ENCODE measurements around the gene CELA3A. TPM values are rescaled to one million over a fixed set of nuclear protein-coding genes. Genes with fewer than 3 reads are reported as not detected.
"Not testable (repeated sequence)": the region's sequence is repeated elsewhere in the genome, so short reads cannot be mapped to it uniquely, and the experiment has no call there.

Gene CELA3A
- total RNA-seq, 1 donor from 2014 or later, result not detected

DNA sequence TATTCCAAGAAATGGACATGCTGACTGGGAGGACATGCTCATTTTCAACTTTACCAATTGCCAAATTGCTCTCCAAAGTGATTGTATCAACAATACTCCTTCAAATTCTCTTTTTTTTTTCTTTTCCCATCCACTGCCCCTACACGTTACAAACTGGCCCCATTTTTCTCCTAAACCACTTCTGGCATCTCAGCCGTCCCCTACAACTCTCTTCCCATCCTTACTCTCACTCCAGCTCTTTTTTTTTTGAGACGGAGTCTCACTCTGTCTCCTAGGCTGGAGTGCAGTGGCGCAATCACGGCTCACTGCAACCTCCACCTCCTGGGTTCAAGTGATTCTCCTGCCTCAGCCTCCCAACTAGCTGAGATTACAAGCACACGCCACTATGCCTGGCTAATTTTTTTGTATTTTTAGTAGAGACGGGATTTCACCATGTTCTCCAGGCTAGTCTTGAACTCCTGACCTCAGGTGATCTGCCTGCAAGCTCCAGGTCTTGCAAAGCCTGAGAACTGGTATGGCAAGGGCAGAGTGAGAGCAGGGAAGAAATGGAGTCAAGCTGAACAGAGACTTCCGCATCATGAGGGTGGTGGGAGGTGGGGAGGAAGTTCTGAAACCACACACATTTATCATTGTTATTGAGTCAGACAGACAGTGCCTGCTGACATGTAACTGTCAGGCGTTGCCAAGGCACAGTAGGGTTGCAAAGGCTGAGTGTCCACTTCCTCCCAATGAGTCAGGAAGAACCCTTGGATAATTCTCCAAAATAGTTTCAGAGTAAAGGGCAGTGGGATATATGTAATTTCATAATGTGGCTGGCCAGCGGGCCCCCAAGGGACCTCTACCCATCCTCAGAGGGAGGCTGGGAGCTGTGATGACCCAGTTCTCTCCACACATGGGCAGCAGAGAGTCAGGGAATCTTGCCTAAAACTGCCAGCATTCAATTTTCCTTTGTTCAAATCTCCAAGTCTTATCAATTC, 17.4 kb downstream of the CELA3A start:
- DNase-seq (ENCODE audit: low spot score), result no peak

DNA sequence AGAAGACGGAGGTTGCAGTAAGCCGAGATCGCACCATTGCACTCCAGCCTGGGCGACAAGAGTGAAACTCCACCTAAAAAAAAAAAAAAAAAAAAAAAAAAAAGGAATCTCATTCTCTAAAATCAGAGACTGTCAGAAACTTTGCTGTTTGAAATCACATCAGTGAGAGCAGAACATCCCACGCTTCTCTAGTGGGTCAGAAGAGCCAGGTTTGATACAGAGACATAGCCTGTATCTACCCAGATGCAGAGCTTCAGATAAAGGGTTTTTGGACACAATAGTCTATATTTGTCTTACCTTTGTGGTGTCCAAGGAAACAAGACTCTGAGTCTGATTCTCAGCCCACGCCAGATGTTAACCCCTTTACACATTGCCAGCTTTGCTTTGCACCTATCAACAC, 19.6 kb downstream of the CELA3A start:
- DNase-seq (ENCODE audit: low spot score), result no peak

DNA sequence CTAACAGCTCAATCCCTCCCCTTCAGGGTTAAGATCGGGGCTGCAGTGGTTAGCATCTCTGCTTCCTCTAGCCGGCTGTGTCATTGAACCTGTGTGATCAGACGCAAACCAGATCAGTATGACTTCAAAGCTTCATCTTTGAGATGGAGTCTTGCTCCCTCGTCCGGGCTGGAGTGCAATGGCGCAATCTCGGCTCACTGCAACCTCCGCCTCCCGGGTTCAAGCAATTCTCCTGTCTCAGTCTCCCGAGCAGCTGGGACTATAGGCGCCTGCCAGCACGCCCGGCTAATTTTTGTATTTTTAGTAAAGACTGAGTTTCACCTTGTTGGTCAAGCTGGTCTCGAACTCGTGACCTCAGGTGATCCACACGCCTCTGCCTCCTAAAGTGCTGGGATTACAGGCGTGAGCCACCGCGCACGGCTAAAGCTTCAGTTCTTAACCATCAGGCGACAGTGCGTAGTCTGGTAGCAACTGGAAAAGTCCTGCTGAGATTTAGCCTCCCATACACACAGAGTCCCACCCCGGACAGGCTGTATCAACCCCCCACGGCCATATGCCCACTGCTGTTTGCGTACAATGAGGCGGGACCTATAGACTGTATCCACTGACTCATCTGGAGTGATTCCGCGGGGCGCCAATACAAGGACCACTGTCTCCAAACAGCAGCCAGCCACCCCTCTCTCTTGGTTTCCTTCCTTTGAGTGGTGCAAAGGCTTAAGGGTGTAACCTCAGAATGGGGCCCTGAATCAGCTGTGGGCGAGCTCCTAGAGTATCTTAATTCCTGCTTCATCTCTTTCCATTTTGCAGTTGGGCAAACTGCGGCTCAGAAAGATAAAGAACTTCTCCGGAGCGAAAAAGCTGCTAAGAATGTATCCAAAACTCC, 23.3 kb downstream of the CELA3A start:
- peak; percentile 63 for DNase-seq (ENCODE audit: low spot score)

DNA sequence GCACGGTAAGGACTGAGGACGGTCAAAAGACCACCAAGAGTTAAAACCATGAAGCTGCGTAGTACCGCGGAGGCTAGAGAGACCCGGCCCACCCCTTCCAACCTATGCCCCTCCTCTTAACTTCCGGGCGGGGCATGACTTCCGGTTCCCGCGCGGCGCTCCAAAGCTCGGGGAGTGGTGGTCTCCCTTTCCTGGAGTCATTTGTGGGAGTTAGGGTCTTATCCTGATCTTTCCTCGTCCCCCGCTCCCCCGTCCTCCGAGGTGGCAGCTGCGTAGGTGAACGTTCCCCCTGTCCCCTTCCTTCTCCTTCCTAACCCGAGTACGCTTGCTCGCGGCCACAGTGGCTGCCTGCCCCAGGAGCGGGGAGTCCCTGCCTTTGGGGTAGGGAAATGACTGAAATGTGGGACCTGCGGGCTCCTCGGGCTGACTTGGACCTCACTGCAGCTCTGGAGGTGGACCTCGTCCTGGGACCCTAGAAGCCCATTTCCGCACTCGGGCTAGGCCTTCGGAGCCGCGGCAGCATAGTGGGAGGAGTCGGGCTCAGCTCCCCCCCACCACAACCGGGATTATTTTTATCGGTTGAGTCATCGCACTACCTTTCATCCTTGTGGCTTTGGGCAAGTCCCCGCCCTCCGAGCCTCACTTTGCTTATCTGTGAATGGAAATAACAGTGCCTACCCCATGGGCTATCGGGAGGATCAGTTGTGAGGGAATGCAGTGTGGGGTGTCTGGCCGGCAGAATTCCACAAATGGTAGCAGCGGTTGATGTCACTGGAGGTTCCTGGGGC, 24.1 kb downstream of the CELA3A start:
- DNase-seq (ENCODE audit: low spot score), result peak; percentile 97

DNA sequence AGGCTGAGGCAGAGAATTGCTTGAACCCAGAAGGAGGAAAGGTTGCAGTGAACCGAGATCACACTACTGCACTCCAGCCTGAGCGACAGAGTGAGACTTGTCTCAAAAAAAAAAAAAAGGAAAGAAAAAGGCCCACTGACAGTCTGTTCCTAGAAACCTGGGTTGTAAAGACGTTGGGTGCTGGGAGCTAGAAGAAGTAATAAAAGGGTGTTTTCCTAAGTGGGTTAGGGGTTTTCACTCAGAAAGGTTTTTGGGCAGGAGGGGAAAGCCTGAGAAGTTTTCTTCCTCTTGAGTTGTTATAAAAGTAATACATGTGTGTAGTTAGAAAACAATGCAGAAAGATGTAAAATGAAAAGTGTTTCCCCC, 25.4 kb downstream of the CELA3A start:
- DNase-seq (ENCODE audit: low spot score), result no peak

DNA sequence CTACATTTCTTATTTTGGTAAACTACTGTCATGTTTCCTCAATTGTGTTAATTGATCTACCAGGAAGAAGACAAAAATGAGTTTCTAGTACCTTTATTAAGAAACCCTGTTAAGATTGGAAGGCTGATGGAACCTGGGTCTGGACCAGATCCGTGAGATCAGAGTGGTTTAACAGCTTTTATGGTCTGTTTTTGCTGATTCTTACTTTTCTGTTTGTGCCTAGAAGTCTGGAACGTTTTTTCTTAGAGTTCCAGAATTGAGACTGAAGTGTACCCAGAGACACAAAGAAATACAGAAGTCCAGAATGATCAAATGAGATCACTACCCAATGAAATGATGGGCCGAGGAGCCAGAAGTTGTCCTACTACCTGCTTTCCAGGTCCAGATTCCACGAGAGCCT, 28.6 kb downstream of the CELA3A start:
- DNase-seq (ENCODE audit: low spot score), result no peak

DNA sequence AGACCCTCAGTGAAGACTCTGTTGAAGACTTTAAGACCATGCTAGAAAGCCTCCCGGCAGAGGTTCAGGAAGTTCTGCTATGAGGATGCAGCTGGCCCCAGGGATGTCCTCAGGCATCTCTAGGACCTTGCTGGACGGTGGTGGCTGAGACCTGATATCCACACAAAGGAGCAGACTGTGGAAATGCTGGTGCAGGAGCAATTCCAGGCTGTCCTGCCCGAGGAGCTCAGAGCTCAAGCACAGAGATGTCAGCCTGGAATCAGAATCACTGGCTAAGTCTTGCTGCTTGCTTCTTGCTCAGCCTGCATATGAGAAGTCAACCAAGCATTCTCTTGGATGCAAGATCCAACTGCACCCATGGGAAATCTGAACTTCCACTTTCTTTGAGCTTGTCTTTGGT, 29.0 kb downstream of the CELA3A start:
- DNase-seq (ENCODE audit: low spot score), result no peak

DNA sequence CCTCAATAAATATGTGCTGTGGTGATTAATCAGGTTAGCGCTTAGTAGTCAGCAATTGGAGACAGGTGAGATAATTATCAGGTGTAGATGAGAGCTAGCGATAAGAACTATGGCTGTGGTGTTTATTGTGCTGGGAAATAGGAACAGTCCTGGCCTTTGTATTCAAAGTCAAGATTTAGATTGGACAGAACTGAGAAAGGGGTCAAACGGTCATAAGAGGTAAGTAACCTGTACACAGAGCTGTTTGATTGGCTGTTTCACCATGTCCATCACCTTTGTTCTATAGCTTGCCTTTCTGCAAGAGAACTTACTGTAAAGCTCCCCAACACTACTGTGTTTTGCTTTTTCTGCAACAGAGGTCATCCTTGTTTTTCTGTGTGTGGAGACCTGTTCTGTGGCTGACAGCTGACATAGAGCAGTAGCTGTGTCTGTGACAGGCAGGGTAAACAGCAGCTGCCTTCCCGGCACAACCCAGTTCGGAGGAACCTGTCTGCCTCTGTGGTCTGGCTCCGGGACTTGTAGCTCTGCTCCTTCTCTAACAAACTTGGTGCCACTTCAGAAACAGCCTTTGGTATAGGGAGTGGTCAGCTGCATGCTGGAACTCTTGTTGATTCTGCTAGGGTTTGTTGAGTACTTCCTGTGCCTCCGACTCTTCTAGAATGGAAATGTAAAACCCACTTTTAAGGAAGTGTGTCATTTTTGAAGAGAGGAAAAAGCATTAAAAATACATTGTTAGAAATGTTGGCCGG, 29.9 kb downstream of the CELA3A start:
- DNase-seq (ENCODE audit: low spot score), result peak; percentile 65

DNA sequence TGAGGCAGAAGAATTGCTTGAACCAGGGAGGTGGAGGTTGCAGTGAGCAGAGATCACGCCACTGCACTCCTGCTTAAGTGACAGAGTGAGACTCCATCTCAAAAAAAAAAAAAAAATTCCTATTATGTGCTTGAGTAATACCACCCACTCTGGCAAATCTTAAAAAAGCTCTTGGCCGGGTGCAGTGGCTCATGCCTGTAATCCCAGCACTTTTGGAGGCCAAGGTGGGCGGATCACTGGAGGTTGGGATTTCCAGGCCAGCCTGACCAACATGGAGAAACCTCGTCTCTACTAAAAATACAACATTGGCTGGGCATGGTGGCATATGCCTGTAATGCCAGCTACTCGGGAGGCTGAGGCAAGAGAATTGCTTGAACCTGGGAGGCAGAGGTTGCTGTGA, 33.4 kb downstream of the CELA3A start:
- not testable (repeated sequence) for DNase-seq (ENCODE audit: low spot score)

DNA sequence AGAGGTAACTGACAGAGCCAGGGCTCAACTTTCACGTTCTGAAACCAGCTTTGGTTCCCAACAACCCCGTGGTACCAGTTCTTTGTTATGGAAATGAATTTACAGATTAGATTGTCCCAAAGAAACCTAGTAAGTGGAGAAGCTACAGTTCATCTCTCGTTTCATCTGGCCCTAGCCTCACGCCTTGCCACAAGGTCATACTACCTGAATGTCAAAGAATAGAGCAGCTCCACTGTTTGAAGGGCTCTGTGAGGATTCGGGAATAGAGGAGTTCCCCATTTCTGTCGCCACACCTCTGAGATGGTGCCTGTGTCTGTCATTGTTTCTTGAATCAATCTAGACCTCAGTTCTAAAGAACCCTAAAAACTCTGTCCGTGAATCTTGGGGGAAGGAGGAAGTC, 36.1 kb downstream of the CELA3A start:
- DNase-seq (ENCODE audit: low spot score), result no peak

DNA sequence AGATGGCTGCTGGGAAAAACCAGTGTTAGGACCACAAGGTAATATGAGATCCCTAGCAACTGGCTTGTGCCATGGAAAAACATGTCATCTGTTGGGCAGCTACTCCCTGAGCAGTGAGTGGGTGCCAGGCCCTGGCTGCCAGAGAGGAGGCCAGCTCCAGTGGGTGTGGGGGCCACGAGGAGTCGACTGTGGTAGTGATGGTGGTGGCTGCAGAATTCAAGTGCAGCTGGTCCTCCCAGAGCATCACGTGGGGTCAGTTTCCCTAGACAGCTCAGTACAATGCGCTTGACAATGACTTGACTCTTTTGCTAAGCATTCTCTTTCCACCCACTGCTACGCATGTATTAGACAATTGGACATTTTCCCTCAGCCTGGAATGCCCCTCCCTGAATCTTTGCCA, 36.6 kb downstream of the CELA3A start:
- no peak for DNase-seq (ENCODE audit: low spot score)

DNA sequence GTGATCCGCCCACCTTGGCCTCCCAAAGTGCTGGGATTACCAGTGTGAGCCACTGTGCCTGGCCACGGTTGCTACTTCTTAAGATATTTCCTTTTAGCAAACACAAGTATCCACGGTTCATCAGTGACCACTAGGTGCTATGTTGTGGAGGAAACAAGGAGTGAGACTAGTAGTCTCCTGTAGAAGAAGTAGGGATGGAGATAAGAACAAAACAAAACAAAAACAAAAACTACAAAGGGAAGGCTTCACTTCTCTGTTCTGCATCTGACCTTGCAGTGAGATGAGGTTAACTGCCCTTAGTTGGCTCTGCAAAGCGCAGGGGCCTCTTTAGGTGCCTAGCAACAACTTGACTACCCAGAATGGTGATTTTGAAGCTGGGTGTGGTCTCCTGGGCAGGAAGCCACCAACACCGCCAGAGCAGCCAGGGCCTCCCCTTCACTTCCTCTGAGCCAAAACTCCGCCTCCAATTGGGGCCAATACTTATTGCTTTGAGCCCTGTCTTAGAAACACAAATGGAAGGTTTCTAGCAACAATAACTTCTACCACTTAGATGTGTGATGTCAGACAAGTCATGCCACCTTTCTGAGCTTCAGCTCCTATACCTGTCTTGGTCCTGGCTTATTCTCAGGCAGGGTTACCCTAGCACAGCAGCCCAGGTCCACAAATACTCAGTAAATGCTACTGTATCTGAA, 38.3 kb downstream of the CELA3A start:
- peak; percentile 94 for DNase-seq (ENCODE audit: low spot score)

DNA sequence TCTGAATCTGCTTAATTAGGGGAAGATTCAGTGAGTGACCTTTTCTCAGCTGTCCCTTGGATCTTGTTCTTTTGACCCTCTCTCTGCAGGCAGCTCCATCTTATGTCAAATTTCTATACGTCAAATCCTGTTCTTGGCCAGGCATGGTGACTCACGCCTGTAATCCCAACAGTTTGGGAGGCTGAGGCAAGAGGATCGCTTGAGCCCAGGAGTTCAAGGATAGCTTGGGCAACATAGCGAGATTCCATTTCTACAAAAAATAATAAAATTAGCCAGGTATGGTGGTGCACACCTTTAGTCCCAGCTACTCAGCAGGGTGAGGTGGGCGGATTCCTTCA, 38.8 kb downstream of the CELA3A start:
- DNase-seq (ENCODE audit: low spot score), result no peak

DNA sequence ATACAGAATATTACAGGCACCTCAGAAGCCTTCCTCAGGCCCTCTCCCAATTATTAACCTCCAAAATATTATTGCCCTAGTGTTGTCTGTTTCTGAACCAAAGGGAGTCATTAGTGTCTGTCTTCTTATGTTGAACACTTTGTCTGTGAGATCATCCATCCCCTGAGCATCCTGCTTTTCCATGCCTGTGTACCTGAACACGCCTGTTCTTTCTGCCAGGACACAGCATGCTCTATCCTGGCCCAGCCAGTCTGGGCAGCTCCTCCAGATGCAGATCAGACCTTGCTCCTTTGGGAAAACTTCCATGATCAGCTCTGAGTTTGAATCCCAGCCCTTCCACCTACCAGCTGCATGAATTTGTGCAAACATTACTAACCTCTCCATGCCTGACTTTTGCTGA, 40.0 kb downstream of the CELA3A start:
- no peak for DNase-seq (ENCODE audit: low spot score)

DNA sequence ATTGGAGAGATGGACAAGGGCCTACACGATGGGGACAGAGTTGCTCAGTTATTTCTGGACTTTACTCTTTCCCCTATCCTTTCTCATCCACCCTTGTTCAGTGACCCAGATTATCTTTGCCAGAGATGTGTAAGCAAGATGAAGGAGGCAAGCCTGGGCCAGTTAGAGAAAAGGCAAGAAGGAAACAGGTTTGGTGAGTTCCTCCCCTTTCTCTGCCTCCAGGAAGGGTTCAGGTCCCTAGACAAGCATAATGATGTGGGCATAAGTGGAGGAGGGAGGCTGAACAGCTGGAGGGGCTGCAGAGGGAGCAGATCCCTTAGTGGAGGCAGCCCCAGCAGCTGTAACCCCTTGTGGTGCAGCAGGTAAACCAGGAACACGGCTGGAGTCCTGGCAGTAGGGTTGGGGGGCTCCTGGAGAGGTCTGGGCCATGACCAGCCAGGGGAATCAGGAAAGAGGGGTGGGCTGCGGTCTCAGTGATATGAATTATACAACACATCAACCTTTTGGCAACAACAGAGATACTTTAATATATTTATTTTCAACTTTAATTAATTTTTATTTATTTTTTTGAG, 41.8 kb downstream of the CELA3A start:
- DNase-seq (ENCODE audit: low spot score), result peak; percentile 83

DNA sequence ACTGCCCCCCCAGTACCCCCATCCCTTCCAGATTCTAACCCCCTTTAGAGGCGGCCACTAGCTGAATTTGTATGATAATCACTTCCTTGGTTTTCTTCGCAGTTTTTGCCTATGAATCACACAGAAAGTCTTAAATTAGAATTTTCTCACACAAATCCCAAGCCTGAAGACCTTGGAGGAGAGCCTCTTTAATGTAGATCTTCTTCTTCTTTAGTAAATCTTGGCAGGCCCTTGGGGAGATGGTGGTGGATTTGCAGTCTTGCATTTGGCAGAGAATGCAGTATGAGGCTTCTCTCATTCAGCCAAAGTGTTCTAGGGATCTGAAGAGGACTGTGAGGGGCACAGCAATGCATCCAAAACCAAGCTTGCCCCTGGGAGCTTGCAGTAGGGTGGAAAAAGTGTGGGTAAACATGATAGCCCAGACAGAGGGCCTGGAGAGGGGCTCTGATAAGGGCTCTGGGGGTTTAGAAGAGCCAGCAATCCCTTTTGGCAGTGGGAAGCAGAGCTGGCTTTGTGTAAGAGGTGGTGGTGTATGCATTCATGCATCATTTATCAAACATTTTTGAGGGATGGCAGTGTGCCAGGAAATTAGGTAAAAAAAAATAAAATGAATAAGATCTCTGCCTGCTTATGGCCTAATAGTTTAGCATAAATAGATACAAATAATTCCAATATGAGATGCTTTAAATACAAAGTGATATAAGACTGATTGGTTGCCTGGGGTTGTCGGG, 43.4 kb downstream of the CELA3A start:
- peak; percentile 91 for DNase-seq (ENCODE audit: low spot score)

DNA sequence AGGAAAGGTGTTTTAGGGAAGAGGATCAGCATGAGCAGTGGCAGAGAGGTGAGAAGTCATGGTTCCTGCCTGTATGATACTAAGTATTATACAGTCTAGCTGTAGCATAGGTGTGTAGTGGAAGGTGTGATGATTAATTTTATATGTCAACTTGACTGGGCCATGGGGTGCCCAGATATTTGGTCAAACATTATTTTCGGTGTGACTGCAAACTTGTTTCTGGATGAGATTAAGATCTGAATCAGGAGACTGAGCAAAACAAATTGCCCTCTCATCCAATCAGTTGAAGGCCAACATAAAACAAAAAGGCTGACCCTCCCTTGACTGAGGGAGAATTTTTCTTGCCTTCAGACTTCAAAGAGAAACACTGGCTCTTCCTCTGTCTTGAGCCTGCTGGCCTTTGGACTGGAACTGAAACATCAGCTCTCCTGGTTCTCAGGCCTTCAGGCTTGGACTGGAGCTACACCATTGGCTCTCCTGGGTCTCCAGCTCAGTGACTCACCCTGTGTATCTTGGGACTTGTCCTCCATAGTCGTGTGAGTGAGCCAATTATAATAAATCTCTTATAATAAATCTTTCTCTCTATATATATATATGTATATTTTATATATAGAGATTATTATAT, 44.3 kb downstream of the CELA3A start:
- no peak for DNase-seq (ENCODE audit: low spot score)

DNA sequence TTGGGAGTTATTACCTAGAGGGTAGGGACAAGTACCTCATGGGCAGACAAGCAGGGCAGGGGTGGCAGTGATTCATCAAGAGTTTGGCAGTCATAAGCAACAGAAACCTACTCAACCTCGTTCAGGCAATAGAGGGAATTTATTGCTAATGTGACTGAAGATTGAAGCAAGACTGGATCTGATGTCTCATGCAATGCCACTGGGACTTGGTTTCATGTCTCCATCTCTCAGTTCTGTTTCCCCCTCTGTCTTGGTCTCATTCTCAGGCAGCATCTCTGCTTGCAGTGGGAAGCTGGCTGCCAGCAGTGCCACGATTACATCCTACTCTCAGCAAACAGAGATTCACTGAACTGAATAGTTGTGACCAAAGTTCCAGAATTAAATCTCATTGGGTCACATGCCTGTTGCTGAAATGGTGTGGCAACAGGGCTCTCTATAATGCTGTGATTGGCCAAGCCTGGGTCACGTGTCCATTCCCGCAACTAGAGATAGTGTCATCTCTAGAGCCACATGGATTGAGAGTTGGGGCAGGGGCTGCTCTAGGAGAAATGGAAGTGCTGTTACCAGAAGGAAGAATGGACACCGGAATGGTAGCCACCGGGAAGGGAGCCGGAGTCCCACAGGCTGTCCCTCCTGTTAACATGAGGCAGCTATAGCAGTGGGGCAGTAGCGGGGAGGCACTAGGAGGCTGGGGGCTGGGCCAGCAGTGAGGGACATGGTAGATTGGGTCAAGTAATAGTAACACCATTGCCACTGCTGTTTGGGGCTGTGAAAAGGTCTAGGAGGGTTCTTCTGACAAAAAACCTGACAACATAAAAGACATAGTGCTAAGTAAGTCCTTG, 47.1 kb downstream of the CELA3A start:
- DNase-seq (ENCODE audit: low spot score), result no peak

Measured in umbilical cord (tissue), 2 donors.